Fibroblast of skin of right quadriceps (primary cell): ENCODE data around the gene SOX5.
A peak's percentile ranks its signal among the peaks of the same experiment; 100 is the strongest.

Experiments used
- DNase-seq: peaks from one replicate; pipeline ENCODE4 v3.0.0-alpha.2; 2013

The SOX5 gene

DNA sequence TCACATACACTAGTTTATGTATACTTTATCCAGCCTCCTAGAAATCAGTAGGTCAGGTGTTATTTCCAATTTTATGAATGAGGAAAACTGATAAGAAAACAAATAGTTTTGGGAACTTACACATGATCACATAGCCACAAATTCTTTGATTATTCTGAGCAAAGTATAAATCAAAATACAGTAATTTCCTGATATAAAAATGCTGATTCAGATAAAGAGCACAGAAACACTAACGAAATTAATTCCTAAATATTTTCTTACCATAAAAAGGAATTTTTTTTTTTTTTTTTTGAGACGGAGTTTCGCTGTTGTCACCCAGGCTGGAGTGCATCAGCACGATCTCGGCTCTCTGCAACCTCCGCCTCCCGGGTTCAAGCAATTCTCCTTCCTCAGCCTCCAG, 275.4 kb downstream of the SOX5 start:
- DNase-seq, result no peak

DNA sequence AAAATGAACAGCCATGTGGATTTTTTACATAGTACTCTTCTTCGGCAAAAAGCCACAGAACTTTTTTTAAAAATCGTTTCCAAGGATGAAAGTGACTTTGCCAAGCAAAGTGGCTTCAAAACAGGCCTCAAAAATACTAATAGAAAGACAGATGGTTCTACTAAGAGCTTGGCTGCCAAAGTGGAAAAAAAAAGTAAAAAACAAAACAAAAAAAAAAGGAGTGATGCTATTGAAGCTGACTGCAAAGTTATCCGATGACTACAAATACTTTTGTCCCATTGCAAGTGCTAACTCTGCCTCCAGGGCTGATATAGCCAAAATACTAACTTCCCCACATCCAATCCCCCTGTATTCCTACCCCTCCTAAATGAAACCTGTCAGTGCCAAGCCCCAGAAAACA, 277.6 kb downstream of the SOX5 start:
- DNase-seq, result no peak

DNA sequence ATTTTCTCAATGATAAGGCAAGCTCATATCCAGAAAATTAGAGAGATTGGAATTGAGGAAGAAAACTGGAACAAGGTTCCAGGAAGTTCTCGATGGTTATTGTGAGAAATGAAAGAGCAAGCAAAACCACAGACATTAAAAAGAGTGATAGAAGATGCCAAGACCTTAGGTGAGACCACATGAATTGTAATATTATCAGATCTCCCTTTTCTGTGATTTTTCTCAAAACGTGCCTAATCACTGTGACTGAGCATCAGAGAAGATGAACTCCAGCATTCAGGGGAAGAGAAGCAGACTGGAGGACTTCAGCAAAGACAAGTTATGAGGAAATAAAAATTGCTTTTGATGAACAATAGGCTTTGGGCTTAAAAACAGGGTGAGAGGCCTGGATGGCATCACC, 278.8 kb downstream of the SOX5 start:
- no peak for DNase-seq

GRCh38 chr12:23669691-23670090, 279.8 kb downstream of the SOX5 start:
- no peak for DNase-seq

DNA sequence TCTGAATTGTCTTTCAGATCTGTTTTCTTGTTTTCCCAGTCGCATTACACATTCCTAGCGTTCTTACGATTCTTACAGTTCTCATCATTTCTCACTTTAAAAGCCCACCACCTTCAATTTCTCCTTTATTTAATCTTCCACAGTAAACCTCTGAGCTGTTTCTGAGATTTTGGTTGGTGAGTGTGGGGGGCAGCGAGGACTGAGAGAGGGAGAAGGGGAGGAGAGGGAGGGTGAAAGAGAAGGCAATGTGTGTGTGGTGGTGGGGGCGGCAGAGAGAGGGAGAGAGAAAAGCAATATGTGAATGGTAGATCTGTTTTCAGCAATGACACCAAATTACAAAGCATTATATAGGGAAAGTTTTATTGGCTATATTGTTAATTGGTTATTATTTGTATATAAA, 282.6 kb downstream of the SOX5 start:
- DNase-seq, result no peak

- DNase-seq, result no peak
Measured at GRCh38 chr12:23662966-23663365, 286.5 kb downstream of the SOX5 start.

- DNase-seq, result no peak
Measured at GRCh38 chr12:23659131-23659530, 290.3 kb downstream of the SOX5 start.

- DNase-seq, result no peak
Measured at GRCh38 chr12:23657598-23657997, 291.9 kb downstream of the SOX5 start.

- DNase-seq, result no peak
Measured at GRCh38 chr12:23655884-23656283, 293.6 kb downstream of the SOX5 start.

- no peak for DNase-seq
Measured at GRCh38 chr12:23655112-23655511, 294.4 kb downstream of the SOX5 start.

DNA sequence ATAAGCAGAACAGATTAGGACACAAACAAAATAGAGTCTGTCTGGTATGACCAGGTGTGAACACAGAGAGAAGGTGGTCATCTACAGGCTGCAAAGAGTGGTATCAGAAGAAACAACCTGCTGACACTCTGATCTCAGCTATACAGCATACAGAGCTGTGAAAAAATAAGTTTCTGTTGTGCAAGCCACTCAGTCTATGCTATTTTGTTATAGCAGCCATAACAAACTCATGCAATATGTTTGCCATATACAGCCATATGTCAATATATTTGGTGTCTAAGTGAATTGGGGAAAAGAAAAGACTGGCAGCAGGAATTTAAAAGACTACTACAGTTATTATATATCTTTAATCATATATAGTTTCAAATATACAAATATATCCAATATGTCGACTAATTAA, 300.9 kb downstream of the SOX5 start:
- DNase-seq, result no peak

DNA sequence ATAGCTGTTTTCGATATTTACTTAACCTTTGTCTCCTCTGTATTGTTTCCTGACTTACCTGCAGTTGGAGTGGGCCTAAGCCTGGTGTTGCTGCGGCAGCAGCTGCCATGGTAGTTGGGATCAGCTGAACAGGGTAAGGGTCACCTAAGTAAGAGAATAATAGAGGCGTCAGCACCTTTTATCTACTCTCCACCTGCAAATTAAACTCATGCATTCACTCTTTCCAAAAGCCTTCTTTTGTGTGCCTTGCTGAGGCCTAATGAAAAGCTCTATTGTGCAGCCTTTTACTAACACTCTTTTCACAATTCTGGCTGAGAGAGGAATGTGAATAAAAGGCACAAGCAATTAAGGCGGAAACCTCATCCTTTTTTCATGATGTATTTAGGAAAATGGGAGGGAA, 308.7 kb downstream of the SOX5 start:
- DNase-seq, result no peak

DNA sequence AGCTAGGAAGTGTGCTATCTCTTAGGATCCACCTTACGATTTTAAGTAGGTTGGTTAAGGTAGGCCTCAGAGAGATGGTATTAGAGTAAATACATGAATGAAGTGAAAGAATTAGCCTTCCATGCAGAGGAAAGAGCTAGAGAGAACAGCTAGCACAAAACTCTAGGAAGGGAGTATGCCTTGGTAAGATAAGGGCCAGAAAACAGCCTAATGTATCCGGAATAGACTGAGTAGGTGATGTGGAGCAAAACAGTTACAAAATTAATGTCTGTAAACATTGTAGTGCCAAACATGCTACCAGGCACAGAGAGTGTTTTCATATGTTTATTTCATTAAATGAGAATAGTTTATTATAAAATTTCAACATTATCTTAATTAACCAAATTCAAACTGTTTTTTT, 315.1 kb downstream of the SOX5 start:
- DNase-seq, result no peak

- DNase-seq, result no peak
Measured at GRCh38 chr12:23631786-23632377, 317.6 kb downstream of the SOX5 start.

DNA sequence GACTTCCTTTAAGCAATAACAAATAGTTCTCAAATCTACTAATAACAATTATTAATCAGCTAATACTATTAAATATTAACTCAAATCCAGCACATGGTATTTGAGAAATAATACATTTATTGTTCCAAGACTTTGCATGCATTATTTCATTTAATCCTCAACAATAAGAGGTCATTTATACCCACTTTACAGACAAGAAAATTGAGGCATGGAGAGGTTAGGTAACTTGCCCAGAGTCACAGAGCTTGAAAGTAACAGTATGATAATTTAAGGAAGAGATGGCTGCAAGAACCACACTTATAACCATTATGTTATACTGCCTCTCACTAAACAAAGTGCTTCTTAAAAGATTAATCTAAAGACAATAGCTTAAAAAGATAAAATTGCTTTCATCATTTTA, 318.9 kb downstream of the SOX5 start:
- no peak for DNase-seq

- no peak for DNase-seq
Measured at GRCh38 chr12:23628806-23629205, 320.7 kb downstream of the SOX5 start.

- no peak for DNase-seq
Measured at GRCh38 chr12:23626791-23627190, 322.7 kb downstream of the SOX5 start.

DNA sequence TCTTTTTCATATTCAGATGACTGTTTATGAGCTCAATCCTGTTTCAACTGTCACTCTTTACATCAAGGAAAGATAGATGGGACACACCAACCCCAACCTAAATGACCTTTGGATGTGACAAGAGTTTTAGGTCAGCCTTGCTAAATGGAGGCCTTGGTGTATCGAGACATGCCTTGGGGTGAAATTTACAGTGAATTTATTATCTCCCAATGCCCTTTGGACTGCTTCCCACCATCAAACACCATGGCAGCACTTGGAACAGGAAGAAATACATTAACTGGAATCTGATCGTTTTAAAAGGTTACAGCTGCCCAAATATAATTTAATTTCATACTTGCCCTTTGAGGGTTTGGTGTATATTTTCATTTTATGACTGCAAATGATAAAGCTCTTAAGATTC, 327.6 kb downstream of the SOX5 start:
- no peak for DNase-seq

DNA sequence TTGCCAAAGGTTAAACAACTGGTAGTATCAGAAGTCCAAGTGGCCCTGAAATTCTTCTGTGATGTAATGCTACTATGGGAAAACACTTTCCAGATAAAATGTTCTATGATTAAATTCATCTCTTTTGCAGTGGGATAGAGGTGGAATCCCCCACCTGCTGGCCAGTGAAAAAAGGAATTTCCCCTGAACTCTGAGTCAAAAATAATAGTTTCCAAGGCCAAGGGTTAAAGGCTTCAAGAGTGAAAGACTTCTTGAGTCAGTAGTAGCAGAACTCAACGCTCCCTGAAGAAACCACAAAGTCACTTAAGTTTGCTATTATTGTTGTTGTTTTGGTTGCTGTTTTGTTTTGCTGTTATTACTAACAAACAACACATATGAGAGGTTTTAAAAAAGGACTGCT, 330.8 kb downstream of the SOX5 start:
- no peak for DNase-seq

DNA sequence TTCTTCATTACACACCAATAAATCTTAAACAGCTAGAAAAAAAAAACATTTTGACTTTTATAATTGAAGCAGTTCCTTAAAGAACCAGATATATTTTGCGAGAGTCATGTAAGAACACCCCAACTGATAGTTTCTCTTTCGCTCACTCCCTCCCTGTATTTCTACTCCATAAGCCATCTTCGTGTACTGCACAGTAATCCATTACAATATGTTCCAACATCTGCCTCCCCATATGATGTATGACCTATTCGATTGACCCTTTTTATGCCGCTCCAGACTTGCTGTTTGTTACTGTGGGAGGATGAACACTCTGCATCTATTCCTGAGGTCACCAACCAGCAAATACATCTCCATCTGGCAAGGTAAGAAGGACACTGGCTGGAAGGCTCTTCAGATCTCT, 331.7 kb downstream of the SOX5 start:
- DNase-seq, result no peak

- DNase-seq, result no peak
Measured at GRCh38 chr12:23614280-23614679, 335.2 kb downstream of the SOX5 start.

DNA sequence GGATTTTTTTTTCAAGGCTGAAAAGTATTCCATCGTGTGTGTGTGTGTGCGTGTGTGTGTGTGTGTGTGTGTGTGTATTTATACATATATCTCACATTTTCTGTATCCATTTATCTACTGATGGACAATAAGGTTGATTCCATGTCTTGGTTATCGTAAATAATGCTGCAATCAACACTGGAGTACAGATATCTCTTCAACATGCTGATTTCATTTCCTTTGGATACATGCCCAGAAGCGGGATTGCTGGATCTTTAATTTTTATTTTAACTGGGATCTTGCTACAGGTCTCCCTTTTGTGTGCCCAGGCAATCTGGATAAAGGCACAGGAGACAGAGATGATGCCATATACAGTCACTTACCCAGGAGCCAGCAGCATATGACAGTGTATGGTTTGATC, 338.1 kb downstream of the SOX5 start:
- peak; percentile 12 for DNase-seq

GRCh38 chr12:23600919-23601318, 348.6 kb downstream of the SOX5 start:
- no peak for DNase-seq

GRCh38 chr12:23596568-23596967, 352.9 kb downstream of the SOX5 start:
- no peak for DNase-seq

DNA sequence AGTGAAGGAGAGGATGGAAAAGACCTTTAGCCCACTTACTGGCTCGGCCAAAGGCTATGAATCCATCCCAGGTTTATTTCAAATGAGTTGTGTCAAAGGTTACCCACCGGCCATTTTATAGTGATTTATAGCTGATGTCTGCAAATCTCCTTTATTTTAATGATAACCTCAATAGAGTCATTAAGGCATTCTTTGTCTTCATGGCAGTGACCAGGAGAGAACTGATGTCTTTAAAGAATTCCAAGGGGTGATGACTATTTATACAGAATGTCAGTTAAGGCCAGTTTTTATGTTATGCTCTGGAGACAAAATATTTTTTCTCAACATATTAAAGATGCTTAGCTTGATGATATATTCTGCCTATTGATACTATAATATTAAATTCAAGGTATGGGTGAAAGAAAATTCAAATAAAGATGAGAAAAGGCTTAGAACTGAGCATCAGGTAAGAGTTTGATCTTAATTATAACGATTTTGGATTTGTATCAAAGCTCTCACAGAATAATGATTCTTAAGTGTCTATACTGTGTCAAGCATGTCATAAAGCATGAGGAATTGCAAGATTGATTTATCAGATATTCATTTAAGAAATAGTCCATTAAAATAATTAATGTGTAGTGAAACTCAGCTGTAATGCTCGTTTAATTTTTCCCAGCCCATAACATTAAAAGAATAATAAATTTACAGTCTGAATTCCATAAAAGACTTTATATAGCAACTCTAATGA, 361.5 kb downstream of the SOX5 start:
- no peak for DNase-seq
